Measurements from ENCODE around the gene TNP2.
A peak's percentile ranks its signal among the peaks of the same experiment; 100 is the strongest.
"Not testable (repeated sequence)": the region's sequence is repeated elsewhere in the genome, so short reads cannot be mapped to it uniquely, and the experiment has no call there.

Gene TNP2

DNA sequence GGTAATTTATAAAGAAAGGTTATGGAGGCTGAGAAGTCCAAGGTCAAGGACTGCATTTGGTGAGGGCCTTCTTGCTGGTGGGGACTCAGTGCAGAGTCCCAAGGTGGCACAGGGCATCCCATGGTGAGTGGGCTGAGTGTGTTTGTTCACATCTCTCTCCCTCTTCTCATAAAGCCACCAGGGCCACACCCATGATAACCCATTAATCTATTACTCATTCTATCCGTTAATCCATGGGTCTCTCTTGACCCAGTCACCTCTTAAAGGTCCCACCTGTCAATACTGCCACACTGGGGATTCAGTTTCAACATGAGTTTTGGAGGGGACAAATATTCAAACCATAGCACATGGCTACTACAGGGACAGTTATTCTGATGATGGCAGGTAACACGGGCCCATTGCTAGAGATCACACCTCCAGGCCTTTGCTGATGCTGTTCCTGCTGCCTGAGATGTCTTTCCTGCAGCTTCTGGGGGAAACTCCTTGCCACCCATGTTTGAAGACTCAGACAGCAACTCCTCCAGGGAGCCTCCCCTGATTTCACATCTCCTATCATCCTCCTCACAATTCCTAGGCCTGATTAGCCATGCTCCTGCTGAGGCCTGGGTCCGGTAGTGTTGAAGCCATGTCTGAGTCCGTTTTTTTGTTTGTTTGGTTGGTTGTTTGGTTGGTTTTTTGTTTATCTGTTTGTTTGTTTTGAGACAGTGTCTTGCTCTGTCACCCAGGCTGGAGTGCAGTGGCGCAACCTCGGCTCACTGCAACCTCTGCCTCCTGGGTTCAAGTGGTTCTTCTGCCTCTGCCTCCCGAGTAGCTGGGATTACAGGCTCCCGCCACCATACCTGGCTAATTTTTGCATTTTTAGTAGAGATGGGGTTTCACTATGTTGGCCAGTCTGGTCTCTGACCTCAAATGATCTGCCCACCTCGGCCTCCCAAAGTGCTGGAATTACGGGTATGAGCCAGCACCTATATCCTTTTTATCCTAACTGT is 29.2 kb downstream of the TNP2 start:
- no peak for DNase-seq (ENCODE audit: low read depth)

DNA sequence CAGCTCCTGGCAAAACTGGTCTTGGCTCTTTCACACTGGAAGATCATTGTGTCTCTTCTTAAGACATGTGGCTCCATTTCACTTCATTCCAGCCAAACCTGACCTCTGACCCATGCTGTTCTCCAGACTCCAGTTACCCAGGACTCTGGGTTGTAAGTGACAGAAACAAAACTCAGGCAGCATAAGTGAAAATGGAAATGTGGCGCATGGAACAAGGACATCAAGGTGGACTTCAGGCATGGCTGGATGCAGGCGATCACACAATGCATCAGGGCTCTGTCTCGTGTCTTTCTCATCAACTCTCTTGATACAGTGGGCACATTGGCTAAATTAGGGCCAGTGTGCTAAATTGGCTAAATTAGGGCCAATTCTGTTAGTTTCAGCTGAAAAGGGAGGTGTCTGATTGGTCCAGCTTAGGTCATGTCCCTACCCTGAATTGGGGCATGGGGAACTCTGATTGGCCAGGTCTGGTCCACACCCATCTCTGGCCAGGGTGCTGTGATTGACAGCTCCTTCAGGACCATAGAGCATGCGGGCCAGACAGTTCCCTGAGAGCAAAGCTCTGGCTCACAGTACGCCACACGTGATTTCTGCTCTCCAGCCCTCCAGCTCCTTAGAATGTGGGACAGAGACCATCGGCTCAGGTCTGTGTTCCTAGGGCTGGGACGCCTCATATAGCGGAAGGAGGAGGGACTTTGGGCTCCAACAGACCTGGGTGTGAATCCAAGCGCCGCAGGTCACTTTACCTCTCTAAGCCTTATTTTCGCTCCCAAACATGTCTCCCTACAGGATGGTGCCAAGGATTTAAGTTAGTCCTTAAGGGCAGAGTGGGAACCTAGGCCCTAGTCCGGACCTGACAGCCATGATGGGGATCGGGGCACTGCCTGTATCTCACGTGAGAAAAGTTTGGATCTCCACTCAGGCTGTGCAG is 30.6 kb downstream of the TNP2 start:
- DNase-seq (ENCODE audit: low read depth), result no peak

GRCh38 chr16:11236461-11237254 is 32.5 kb downstream of the TNP2 start:
- DNase-seq (ENCODE audit: low read depth), result no peak

DNA sequence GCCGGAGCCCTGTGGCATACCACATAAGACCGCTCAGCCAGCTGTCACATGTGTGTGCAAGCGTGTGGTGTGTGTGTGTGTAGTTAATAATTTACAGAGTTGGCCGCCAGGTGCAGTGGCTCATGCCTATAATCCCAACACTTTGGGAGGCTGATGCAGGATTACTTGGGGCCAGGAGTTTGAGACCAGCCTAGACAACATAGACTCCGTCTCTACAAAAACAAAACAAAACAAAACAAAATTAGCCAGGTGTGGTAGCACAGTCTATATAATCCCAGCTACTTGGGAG is 33.5 kb downstream of the TNP2 start:
- no peak for DNase-seq (ENCODE audit: low read depth)

GRCh38 chr16:11234884-11235702 is 34.0 kb downstream of the TNP2 start:
- DNase-seq (ENCODE audit: low read depth), result no peak

- peak; percentile 38 for DNase-seq (ENCODE audit: low read depth)
Observed at GRCh38 chr16:11233727-11234376, 35.3 kb downstream of the TNP2 start.

DNA sequence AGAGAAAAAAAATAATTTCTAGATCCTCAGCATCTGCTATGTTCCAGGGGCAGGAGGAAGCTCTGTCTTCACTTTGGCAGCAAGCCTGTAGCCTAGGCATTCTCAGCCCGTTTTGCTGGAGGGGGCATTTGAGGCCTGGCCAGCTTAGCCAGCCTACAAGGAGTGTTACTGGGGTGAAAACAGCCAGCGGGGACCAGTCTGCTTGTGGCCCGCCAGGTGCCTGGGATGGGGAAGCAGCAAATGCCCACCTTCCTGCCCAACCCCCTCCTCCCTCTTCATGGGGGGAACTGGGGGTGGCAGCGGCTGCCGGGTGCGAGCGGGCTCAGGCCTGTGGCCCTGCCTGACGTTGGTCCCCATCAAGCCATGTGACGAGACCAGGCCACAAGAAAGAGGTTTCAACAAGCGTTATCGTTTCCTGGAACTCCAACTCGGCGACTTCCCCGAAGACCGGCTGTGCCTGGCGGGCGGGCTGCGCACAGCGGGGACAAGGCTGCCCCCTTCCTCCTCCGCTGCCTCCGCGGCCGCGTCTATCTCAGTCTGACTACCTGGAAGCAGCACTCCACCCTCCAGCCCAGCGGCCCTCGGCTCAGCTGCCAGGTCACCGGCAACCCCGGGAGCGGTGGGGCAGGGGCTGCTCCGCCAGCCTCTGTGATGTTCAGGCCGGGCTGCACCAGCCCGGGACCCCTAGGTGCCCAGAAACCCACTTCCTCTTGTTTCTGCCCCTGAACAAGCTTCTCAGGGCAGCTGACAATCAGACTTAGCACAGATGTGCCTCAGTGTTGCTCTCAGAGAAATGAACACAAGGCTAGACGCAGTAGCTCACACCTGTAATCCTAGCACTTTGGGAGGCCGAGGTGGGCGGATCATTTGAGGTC is 36.0 kb downstream of the TNP2 start:
- peak; percentile 85 for DNase-seq (ENCODE audit: low read depth)

GRCh38 chr16:11232302-11232851 is 36.7 kb downstream of the TNP2 start:
- DNase-seq (ENCODE audit: low read depth), result no peak

GRCh38 chr16:11231367-11231970 is 37.7 kb downstream of the TNP2 start:
- no peak for DNase-seq (ENCODE audit: low read depth)

GRCh38 chr16:11229906-11230305 is 39.2 kb downstream of the TNP2 start:
- DNase-seq (ENCODE audit: low read depth), result no peak

GRCh38 chr16:11229432-11229831 is 39.7 kb downstream of the TNP2 start:
- no peak for DNase-seq (ENCODE audit: low read depth)

DNA sequence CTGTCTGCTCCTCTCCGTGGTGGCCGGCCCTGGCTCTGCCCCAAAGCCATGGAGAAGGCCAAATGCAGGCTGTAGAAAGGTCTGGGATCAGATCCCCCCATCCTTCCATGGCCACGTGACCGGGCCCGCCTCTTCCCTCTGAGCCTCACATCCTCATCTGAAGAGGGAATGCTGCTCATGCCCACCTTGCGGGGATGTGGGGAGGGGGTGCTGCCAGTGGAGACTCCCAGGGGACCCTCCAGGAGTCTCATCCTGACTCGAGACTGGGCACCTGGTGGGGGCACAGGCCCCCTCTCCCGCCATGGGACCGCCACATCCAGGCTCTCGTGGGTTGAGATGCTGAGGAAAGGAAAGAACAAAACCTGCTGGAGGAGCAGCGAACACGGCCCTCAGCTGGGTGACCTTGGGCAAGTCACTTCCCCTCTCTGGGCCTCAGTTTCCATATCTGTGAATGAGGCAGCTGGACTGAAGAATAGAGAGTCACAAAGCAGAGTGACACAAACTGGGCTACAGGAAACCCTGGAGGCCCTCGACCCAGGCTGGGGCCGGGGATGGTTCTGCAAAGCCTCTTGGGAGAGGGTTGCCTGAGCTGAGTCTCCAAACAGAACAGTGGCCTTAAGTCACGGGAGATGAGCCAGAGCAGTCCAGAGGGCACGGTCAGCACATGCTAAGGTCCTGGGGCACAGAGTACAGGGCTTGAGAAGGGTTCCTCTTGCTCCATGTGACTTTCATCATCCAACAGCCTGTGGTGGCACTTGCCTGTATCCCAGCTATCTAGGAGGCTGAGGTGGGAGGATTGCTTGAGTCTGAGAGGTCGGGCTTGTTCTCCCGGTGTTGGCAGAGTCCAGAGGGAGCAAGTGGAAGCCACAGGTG is 43.2 kb downstream of the TNP2 start:
- no peak for DNase-seq (ENCODE audit: low read depth)

GRCh38 chr16:11224894-11225676 is 44.0 kb downstream of the TNP2 start:
- peak; percentile 55 for DNase-seq (ENCODE audit: low read depth)

DNA sequence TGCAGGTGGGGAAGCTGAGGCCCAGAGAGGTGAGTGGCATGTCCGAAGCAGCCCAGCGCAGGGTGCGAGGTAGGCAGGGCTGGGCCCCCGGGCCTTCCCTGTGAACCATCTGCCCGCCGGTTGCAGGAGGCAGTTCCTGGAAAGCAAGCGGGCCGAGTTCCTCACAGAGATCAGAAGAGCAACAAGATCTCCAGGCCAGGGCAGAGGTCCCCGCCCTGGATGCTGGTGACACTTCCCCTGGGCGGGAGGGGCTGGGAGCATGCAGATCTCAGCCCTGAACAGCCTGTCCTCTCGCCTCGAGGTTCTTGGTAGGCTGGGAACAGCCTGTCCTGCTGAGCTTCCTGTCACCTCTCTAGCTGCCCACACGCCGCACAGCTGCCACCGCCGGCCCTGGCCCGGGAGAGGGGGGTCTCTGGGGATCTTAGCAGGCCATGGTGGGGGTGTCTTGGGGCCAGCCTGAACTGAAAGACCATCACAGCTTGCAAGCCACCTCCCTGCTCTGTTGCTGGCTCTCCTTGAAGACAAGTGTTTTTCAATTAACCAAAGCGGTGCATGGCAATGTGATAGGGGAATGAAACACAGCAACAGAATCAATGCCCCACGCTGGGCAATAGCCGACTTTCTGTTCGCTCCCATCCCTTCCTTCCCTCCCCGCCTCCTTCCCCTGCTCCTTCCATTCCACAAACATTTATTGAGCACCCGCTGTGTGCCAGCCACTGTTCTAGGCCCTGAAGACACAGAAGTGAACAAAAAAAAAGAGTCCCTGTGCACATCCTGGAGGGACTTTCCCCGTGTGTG is 44.8 kb downstream of the TNP2 start:
- peak; percentile 39 for DNase-seq (ENCODE audit: low read depth)

GRCh38 chr16:11220507-11220906 is 48.6 kb downstream of the TNP2 start:
- DNase-seq (ENCODE audit: low read depth), result not testable (repeated sequence)

DNA sequence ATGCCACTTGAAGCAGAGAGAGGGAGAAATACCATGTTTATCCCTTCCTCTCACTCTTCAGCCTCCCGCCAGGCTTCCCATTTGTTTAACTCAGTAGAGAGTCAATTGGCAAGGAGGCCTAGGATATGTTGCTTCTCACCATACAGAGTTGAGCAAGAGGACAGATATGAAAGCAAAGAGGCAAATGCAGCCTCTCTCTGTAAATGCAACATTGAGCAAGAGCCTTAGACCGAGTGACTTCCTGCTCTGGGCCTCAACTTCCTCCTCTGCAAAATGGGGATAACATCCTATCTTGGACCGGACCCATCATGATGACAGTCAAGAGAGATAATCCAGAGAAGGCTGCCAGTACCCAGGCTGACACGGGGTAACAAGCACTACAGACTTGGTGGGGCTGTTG is 49.9 kb downstream of the TNP2 start:
- DNase-seq (ENCODE audit: low read depth), result no peak

Data from activated T-helper 1 cell treated with Interleukin-2 at 50 U/mL for 16 hours (primary cell).